Globus pallidus (tissue), 1 donor: ENCODE measurements around the gene TUBA3C.
"Not testable (repeated sequence)": the region's sequence is repeated elsewhere in the genome, so short reads cannot be mapped to it uniquely, and the experiment has no call there.

Source experiments
- DNase-seq: peaks from one replicate; pipeline ENCODE4 v3.0.0-alpha.2; 2015; ENCODE audit warnings: low spot score

TUBA3C gene

GRCh38 chr13:19181621-19182485, at the start of gene TUBA3C:
TSS of gene TUBA3C (minus strand) at chr13:19181824. CDS start at chr13:19181747, 77 bp downstream.
- no peak for DNase-seq

DNA sequence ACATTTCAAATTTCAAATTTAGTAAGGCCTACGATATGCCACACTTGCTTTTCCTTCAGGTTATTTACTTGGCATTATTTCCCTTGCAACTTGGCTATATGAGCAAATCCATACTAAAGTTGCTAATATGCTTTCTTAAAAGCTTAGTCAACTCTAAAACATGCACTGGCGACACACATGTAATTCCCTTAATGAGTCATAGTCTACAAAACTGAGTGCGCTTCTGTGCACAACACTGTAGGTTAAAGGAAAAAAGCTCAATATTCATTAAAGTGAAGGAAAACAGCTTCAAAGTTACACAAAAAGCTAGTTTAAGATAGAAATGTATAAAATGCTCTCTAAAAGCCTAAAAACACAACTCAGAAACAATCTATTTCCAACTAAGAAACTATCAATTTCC, 25.8 kb upstream of the TUBA3C start:
- not testable (repeated sequence) for DNase-seq

GRCh38 chr13:19192622-19193021, 11.0 kb upstream of the TUBA3C start:
- DNase-seq = not testable (repeated sequence)

DNA sequence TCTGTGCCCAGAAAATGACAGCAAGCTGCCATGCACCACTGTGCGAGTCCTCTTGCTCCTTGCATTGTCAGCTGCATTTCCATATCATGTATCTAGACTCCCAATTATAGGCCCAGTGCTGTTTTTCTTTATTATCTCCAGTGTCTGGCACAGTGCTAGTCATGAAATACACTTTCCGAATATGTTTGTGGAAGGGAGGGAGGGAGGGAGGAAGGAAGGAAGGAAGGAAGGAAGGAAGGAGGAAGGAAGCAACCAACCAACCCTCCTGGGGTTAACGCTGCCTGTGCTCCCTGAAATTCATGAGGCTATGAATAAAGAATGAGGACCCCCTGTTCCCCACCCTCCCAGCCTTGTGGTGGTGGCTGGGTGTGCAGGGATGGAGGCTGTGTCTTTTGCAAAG, 8.3 kb upstream of the TUBA3C start:
- not testable (repeated sequence) for DNase-seq

GRCh38 chr13:19189368-19189767, 7.7 kb upstream of the TUBA3C start:
- not testable (repeated sequence) for DNase-seq

GRCh38 chr13:19185865-19186645, 4.4 kb upstream of the TUBA3C start:
- no peak for DNase-seq

DNA sequence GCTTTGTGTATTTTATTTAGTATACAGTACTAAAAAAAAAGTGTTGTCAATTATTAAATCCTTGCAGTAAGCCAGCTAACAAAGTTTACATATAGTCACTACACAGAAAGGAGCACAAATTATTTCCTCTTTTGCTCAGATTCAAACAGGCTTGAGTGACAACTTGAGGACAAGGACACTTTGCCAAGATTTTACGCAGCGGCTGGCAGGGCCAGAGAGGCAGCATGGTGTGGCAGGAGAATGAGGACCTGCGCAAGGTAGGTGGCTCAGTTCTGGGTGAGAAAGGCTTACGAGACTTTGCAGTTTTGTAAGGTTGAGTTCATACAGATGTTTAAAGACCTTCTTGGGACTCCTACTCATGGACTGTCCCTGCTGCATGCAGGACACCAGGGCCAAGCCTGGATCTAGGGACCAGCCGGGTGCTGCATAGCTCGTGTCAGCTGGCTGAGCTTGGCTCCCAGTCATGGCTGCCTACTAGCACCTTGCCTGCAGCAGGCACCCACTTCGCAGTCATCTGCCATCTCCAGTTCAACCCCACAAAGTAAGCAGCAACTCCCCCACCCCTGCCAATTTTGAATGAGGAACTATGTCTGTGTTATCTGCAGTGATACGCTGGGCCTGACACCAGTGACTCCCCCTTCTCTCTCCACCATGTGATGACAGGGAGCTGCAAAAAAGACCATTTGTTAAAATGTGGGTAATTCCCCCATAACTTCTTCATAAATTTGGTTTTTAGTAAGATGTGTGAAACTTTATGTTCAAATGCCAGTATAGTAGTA, 3.7 kb upstream of the TUBA3C start:
- DNase-seq = no peak

DNA sequence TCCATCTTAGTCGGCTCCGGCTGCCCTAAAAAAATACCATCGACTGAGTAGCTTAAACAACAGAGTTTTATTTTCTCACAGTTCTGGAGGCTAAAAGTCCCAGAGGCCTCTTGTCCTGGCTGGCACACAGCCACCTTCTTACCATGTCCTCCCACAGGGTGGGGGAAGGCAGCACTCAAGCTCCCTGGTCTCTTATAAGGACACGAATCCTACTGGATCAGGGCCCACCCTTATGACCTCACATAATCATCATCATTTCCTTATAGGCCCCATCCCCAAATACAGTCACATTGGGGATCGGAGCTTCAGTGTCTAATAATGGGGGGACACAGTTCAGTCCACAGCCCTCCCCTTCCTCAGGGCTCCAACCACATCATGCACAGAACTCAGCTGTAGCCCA, 2.6 kb upstream of the TUBA3C start:
- DNase-seq = no peak

DNA sequence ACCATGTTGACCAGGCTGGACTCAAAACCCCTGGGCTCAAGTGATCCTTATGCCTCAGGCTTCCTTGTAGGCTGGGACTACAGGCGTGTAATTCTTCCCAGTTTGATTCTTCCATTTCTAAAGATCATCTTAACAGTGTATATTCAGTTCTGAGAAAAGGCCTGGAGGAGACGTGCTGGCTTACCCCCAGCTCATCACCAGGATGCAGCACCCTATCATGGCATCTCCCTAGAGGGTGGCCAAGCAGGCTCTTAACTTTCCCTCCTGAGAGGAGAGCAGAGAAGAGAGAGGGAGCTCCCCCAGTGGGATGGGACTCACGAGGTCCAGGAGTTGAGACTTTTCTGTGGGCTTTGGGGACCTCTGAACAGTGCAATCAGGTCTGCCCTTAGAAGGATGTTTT, 2.1 kb upstream of the TUBA3C start:
- no peak for DNase-seq

GRCh38 chr13:19182536-19182935, 912 bp upstream of the TUBA3C start:
- DNase-seq = no peak

GRCh38 chr13:19181021-19181620, 503 bp downstream of the TUBA3C start:
- DNase-seq = no peak

DNA sequence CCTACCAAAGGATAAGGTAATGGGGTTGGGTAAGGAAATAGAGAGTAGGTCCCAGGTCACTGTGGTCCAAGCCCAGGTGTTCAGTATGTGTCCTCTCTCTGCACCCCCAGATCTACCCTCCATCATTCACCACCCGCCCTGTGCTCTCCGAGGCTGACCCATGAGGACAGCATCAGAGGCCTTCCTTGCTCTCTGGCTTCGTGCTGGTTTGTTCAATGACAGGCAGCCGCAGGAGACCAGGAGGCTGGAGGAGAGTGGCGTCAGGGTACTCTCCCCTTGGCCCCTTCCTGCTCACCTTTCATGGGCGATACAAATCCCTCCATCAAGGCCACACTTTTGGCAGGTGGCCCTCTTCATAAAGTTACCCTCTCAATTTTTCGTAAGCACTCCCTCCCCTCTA, 1.7 kb downstream of the TUBA3C start:
- no peak for DNase-seq

GRCh38 chr13:19178901-19179593, 2.6 kb downstream of the TUBA3C start:
- DNase-seq = no peak

DNA sequence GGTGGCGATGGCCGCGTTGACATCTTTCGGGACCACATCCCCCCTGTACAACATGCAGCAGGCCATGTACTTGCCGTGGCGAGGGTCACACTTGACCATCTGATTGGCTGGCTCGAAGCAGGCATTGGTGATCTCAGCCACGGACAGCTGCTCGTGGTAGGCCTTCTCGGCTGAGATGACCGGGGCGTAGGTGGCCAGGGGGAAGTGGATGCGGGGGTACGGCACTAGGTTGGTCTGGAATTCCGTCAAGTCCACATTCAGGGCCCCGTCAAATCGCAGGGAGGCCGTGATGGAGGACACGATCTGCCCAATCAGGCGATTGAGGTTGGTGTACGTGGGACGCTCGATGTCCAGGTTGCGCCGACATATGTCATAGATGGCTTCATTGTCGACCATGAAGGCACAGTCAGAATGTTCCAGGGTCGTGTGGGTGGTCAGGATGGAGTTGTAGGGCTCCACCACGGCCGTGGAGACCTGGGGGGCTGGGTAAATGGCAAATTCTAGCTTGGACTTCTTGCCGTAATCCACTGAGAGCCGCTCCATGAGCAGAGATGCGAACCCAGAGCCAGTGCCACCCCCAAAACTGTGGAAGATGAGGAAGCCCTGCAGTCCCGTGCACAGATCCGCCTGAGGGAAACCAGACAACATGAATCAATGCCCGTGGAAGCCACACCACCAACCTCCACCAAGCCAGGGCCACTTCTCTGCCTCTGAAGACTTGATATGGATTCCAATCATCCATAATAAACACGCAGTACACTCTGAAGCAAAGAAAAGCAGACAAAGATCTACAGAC, 4.4 kb downstream of the TUBA3C start:
- DNase-seq = not testable (repeated sequence)

DNA sequence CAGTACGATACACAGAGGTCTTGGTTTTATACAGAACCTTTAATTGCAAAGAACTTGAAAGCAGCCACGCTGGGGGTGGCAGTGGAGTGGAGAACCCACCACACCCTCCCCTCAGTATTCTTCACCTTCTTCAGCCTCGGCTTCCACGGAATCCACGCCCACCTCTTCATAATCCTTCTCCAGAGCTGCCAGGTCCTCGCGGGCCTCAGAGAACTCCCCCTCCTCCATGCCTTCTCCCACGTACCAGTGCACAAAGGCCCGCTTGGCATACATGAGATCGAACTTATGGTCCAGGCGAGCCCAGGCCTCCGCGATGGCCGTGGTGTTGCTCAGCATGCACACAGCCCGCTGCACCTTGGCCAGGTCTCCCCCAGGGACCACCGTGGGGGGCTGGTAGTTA, 7.9 kb downstream of the TUBA3C start:
- DNase-seq = no peak

GRCh38 chr13:19172647-19173030, 9.0 kb downstream of the TUBA3C start:
- DNase-seq = no peak

DNA sequence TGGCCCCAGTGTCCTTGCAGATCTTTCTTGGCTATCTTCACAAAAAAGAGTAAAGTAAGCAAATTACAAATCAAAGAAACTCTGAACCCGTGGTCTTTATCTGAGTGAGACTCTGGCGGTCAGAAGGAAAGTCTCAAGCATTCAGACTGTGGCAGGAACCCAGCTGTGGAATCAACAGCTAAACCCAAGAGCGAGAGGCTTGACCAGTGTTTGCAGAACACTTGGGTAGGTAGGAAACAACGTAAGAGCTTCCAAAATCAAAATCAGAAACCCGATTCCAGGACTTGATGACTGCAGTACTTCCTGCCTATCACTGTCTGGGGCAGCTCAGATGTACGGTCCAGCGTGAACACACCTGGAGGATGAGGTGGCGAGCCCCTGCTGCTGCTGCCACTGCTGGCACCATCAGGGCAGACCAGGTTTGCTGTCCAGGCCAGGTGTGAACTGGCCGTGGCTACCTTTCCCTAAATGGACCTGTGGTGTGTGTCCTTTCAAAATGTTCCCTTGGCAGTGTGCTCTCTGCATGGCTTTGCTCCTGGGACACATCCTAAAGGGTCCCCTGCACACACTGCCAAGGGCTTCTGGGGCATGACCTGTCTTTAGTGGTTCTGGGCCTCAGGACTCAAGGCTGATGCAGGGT, 9.5 kb downstream of the TUBA3C start:
- DNase-seq = no peak

DNA sequence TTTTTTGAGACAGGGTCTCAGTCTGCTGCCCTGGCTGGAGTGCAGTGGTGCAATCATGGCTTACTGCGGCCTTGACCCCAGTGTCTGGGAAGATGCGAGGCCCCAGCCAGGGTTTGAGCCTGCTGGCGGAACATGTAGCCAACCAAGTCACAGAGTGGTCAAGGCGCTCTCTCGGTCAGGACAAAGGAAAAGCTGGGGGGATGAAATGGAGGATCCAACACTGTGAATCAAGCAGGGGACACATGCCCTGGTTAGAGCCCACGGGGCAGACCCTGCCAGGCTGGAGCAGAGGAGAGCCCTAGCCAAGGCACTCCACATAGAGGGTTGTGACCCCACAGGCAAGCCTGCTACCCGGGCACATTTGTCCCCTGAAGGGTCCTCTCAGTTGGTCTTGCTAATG, 10.1 kb downstream of the TUBA3C start:
- no peak for DNase-seq

GRCh38 chr13:19169991-19170390, 11.6 kb downstream of the TUBA3C start:
- no peak for DNase-seq

- no peak for DNase-seq
Measured at GRCh38 chr13:19169496-19169895, 12.1 kb downstream of the TUBA3C start.
